ENCODE measurements around the gene GJA9.
"Not testable (repeated sequence)": the region's sequence is repeated elsewhere in the genome, so short reads cannot be mapped to it uniquely, and the experiment has no call there.

GJA9 gene

DNA sequence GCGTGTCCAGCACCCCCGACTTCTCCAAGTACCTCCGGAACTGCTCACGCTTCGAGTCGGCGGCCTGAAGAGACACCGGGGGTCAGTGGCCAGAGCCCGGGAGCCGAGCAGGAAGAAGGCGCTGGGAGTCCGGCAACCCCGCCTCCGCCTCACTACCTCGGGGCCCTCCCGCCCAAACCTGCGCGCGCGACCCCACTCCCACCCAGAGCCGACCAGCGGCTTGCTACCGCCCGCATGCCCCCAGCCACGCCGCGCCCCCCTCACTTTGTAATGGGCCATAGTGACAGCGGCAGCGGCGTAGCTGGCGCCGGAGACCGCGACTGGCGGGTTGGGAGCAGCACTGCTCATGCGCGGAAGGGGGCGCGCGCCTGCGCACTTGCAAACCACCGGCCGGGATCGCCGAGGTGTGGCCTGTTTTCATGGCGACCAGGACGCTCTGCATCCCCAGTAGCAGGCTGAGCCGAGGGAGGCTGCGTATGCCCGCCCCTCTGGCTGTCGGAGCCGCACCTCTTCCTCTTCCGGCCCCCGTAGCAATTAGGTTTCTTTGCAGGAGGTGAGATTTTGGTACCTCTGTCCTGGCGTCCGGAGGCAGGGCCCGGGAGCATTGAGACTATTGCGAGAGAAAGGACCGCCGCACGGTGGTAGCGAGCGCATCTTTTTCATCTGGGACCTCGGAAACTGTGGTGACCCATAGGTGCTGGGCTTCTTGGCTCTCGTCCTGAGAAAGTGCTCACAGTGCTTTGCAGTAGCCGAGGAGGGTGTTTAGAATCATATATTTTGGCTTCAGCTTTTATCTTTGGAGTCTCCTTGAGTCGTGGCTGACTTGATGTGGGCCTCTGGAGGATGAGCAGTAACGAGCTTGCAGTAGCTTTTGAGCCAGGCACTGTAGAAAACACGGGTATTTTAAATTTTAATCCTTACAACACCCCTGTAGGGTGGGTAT lies 8.1 kb downstream of the GJA9 start, which contains the start of gene MYCBP:
Gene MYCBP (minus strand): TSS at position 322 of the 943 bp plus-strand sequence. CDS start 43 bp downstream, at position 279.
- peak; percentile 92 for DNase-seq

DNA sequence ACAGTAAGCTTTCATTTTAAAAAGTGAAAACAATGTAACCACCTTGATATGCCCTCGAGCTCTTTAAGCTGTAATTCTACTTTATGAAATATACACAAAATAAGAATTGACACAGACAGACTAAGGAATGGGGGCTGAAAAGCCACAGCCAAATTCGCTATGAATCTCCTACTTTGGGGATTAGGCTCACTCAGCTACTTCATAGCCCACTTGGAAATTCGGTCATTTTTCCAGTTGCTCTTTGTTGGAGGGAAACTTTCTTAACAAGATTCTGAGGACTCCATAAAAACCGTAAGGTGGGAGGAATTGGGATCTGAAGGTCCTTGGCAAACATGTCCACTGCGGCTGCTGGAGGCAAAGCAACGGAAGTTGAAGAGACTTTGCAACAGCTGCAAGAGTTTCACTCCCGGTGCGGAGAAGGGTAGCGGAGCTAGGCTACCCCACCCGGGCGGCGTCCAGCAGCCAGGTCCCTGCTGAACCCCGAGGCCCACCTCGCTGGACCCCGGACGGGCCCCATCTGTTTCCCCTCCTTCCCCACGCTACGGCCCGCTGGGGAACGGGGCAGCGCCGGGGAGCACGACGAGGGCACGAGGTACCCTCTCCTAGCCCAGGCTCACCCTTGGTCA lies 8.9 kb downstream of the GJA9 start:
- DNase-seq, result peak; percentile 5

DNA sequence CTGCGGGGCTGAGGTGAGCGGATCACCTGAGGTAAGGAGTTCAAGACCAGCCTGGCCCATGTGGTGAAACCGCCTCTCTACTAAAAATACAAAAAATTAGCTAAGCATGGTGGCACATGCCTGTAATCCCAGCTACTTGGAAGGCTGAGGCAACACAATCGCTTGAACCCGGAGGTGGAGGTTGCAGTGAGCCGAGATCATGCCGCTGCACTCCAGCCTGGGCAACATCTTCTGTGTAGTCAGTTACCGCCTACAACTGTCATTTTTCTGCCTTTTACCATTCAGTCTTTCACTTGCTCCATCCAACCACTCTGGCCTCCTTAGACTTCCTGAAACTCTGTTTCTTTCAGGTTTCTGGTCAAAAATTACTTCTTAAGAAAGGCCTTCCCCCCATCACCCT lies 10.4 kb downstream of the GJA9 start:
- DNase-seq, result no peak

DNA sequence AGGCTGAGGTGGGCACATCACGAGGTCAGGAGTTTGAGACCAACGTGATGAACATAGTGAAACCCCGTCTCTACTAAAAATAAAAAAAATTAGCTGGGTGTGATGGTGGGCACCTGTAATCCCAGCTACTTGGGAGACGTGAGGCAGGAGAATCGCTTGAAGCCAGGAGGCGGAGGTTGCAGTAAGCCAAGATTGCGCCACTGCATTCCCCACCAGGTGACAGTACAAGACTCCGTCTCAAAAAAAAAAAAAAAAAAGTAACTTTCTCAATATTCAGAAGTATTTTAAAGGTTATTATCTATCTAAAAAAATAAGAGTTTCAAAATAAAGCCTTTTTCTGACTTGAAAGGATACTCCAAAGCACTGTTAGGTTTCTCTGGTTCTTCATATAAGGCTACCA lies 14.2 kb downstream of the GJA9 start:
- DNase-seq, result no peak

DNA sequence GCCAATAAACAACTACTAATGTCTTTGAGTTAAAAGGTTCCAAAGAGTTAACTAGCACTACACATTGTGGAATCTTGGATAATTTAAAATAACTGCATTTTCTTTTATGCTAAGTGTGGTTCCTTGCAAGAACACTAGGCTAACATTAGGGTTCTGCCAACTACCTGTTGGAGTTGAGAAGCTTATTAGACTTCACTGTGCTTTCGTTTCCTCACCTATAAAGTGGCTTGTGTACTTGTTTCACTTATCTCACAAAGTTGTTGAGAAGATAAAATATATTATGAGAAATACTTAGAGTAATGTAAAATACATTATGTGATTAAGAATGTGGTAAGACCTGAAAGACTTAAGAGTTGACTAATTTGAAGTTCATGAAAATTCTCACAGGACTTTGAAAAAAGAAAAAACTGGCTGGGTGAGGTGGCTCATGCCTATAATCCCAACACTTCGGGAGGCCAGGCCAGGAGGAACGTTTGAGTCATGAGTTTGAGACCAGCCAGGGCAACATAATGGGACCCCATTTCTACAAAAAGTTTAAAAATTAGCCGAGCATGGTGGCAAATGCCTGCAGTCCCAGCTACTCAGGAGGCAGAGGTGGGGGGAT lies 16.2 kb downstream of the GJA9 start:
- DNase-seq, result no peak

DNA sequence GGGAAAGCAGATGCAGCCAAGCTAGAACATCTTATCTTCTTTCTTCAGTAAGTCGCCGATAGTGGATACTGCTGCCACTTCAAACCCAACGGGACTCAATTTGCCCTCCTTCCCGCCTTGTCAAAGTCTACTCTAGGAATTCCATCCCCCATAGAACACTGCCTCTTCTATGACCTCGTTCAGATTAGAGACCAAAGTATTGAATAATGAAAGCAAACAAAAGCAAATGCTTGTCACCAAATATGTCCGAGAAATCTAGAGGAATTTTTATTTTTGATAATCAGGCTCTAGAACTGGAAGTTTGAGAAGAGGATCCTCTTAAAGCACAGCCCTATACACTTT lies 21.0 kb downstream of the GJA9 start:
- no peak for DNase-seq

DNA sequence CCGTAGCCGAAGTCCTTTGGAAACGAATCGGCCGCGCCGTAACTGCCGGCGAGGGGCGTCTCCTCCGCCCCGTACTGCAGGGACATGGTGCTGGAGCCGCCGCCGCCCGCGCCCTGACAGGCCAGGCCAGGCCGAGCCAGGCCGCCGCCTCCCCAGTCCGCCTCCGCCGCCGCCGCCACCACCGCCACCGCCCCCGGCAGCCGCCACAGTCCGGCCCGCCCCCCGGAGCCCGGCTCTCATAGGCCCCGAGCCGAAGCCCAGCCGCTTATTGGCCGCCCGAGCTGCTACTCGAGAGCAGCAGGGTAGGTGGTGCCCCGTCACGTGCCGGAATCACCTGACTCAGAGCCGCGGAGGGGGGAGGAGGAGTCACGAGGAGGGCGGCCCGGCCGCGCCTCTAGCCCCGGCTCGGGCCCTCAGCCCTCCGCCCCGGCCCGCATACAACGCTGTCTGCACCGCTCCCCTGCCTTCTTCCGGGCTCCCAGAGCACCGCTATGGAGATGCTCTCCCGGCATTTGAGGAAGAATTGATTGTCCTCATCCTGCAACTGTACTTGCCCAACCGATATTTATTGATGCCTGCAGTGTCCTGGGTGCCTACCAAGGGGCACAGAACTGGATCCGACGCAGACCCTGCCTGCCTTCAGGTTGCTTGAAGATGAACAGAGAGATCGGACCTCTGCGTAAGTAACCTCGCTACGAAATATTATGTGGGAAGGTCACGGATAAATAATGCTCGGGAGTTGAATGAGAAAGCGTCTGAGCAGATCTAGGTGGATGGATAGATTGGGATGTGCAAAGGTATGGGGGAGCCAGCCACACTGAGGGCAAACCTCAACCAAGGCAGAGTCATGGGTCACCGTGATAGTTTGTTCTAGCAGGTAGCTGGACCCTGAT lies 21.6 kb downstream of the GJA9 start, which contains the start of gene RRAGC:
Gene RRAGC (minus strand): TSS at position 212 of the 893 bp plus-strand sequence. CDS start 126 bp downstream, at position 86.
- DNase-seq, result peak; percentile 96

DNA sequence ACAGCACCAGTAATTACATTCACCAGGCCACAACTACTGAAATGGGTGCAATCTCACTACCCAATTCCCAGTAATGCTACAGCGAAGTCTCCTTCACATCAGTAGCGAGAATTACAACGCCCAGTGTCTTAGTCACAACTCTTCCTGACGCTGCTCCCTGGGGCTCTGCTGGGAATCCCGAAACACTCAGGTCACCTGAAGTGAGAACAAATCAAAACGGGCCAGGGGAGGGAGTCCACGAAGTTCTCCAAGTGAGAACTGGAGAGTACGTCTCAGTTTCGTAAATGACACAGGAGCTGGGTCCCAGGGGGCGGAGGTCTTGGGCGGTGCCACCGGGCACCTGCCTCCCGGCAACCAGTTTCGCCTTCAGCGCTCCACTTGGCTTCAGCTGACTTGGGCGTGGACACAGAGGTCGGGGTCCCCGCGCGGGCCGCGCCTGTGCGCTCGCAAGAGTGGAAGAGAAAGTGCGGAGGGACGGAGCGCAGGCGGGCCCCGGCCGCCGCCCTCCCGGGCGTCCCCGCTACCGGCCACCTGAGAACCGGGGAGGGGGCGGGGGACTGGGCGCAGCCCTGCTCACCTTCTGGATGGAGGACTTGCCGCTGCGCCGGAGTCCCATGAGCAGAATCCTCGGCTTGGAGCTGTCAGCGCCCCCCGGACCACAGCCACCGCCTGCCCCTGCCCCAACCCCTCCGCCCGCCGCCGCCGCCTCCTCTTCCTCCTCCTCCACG lies 22.4 kb downstream of the GJA9 start:
- peak; percentile 48 for DNase-seq

DNA sequence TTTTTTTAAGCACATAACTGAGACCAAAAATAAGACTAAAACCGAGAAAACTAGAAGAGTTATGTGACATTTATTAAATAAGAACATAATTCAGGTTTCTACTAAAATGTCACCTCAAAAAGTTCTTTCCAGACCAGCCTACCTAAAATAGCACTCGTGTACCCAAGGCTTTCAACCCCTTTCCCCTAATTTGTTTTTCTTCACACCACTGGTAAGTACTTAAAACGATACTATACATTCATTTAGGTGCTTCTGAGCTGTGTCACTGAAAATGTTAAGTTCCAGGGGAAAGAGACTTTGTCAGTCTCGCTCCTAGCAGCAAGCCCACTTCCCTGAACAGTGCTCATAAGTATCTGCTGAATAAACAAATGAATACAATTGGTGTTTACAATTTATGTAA lies 28.6 kb downstream of the GJA9 start:
- DNase-seq, result no peak

DNA sequence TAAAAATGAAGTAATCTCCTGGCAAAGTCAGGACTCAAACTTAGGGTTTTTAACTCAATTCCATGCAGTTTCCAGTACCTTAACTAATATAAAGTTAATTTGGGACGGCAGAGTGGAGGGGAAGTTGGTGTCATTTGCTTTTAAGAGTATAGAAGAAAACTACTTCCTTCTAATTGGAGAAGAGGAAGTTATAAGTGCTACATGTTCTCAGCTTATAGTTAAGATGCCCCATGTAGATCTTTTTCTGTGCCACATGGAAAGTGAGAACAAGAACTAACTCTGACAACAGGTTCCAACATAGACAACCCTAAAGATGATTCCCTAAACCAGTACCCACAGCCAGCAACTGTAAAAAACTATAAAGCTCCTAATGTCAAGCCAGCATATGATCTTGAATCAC lies 33.3 kb downstream of the GJA9 start:
- no peak for DNase-seq

DNA sequence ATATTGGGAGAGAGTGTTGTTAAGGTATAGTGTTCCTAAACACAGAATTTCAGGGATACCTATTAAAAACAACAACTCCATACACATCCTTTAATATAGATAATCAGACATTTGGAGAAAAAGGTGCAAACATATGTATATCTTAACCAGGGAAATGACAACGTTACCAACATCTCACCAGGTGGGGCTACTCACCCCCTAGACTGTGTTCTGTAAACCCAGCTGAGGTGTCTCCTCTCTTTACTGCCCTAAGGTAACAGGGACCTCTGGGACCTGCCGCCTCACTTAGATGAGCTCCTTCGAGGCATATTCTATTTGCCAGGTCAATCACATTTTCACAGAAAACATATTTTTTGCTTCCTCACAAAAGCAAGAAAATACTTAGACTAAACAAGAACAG lies 35.2 kb downstream of the GJA9 start:
- DNase-seq, result no peak

DNA sequence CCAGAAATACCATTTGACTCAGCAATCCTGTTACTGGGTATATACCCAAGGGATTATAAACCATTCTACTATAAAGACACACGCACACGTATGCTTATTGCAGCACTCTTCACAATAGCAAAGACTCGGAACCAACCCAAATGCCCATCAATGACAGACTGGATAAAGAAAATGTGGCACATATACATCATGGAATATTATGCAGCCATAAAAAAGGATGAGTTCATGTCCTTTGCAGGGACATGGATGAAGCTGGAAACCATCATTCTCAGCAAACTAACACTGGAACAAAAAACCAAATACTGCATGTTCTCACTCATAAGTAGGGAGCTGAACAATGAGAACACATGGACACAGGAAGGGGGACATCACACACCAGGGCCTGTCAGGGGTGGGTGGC lies 36.3 kb downstream of the GJA9 start:
- not testable (repeated sequence) for DNase-seq

DNA sequence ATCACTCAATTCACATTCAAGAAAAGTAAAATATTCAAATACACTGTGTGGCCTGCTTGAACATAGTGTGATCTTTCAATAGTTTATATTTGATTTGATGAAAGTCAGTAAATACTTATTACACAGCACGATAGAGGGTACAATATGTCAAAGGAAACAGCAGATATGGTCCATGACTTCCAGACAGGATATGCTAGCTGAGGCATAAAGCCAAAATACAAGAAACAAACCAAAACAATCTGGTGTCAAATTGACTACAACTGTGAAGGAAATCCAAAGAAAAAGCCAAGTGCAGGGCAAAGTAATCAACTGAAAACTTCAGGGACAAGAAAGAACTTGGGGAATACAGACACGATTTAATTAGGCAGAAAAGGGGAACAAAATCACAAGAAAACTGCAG lies 41.1 kb downstream of the GJA9 start:
- no peak for DNase-seq

DNA sequence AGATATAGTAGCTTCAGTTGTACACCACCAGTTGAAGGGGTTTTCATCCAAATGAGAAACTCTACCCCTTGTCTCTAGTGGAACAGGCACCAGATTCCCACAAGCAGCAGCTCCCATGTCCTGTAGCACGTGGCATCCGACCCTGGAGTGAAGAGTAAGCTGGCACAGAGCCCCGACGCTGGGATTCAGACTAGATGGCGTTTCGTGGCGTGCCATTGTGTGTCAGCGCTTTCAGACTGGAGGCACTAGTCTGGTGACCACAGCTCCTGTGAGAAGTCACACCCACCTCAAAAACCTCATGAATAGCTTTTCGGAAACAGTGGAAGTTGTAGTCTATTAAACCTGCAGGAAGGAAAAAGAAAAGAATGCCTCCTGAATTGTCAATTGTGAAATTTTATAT lies 42.0 kb downstream of the GJA9 start:
- DNase-seq, result no peak

DNA sequence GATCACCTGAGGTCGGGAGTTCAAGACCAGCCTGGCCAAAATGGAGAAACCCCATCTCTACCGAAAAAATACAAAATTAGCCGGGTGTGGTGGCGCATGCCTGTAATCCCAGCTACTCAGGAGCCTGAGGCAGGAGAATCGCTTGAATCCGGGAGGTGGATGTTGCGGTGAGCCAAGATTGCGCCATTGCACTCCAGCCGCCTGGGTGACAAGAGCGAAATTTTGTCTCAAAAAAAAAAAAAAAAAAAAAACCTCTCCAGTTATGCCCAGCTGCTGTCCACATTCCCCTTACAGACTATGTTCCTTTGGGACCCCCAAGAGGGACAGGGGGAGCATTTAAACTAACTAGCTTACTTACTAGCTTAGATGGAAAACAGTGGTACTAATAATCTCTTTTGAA lies 45.1 kb downstream of the GJA9 start:
- DNase-seq, result not testable (repeated sequence)

DNA sequence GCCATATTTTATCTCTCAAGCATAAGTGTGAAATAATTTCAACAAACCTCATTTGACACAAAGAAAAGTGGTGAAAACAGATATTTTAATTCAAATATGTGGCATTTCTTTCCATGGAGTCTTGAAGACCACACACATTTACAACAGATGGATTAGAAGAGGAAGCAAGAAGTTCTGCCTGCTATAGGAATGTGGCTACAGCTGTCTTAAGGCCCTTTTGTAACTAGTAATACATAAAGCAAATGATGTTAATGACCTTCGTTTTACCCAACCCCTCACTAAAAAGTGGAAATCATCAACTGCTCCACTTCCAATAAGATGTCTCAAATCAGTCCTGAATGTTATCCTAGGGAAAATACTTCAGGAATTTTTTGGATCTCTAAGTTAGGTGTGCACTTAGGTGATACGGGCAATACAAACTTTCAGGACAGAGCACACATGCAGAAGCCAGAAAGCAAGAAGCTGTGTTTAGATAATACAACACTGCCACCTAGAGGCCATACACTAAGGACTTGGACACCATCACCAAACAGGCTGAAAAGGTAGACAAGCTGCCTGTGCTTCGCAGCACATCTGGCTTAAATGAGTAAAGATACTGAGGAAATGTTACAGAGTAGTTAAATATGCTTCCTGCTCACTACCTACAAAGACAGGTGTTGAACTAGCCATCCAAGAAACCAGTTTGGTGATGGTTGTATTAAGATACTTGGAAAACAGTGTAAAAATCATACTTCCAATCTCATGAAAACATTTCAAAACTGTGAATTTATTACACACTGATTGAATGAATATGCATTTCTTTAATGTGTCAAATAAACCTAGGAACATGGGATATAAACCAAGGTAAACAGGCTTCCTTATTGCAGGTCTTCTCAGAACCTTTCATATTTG lies 46.2 kb downstream of the GJA9 start:
- peak; percentile 77 for DNase-seq

DNA sequence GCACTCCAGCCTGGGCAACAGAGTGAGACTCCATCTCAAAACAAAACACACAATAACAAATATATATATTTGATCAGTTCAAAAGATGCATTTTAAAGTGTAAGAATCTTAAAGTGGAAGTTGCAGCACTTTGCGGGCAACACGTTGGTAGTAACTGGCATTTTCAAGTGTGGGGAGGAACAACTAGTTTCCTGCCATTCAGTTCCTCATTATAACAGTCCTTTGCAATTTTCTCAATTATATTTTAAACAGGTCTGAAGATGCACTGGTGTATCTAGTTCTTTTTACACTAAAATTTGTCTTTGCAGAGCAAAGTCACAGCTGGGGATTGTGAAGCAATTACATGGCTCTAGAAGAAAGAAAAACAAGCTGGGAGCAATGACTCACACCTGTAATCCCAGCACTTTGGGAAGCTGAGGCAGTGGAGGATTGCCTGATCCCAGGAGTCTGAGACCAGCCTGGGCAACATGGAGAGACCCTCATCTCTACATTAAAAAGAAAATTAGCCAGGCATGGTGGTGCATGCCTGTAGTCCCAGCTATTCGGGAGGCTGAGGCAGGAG lies 47.1 kb downstream of the GJA9 start:
- DNase-seq, result no peak

DNA sequence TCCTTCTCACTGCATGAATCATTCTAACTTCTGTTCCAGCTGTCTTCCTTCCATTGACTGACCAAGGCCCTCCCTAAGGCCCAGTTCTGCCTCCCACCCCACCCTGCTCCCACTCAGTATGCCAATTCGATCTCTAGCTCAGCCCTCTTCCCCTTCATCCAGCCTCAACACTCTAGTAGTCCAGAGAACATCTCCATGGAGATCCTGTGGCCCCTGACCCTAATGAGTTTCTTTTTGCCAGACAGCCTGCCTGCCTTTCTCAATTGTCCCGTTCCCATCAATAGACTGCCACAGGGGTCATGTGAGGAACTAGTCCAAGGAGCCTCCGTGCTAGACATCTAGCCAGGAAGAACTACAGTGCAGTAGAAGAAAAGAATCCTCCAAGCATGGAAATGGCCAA lies 48.2 kb downstream of the GJA9 start:
- DNase-seq, result no peak

DNA sequence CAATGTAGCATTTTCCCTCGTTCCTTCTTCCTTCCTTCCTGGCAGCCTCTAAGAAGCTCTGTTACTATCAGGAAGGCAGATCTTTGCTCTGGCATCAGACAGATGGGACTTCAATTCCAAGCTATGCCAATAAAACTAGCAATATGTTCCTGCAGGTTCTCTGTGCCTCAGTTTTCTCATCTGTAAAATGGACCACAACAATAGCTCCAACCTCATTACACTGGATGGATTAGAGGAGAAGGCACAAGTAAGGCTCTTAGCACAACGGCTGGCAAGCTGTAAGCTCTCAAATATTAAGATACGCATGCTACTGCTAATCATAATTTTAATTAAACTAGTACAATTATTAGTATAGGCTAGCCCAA lies 49.0 kb downstream of the GJA9 start:
- no peak for DNase-seq

DNA sequence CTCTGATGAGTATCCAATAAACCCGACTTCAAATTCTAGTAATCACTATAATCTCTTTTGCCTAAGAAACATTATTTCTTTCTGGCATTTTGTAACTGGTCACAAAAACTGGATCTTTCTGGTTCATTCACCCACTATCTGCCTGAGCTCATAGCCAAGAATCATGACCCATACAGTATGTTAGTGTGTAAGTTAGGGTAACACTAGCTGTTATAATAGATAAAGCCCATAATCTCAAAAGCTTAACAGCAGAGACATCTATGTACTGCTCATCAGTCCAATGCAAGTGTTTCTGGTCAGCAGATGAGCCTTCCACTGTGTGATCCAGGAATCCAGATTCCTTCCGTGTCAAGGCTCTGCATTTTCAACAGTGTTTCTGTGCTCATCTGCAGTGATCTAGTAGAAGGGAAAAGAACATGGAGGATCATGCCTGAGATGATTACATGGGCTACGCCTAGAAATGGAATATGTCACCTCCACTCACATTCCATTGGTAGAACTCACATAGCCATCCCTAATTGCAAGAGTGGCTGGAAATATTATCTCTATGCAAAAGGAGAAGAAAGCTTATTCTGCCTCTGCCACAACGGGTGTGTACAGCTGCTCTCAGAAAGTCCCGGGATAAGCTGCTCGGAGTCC lies 49.5 kb downstream of the GJA9 start:
- no peak for DNase-seq
